SK-N-MC (cell line): ENCODE data around the gene PHACTR3.

ENCODE experiments used
- DNase-seq: peaks from one replicate; pipeline ENCODE4 v3.0.0-alpha.2; 2011; ENCODE audit warnings: low read depth, low spot score
- H3K27ac ChIP-seq: fragments of 200-600 bp; sonication (generic); 2 replicates; pipeline ENCODE4 v1.5.1; 2016; ENCODE audit warnings: mixed run types
- H3K36me3 ChIP-seq: fragments of 200-600 bp; sonication (generic); 2 replicates; pipeline ENCODE4 v1.6.1; 2017; ENCODE audit warnings: antibody characterized with exemption, low read length, mixed read lengths; ENCODE audit not compliant: insufficient read depth
- H3K4me3 ChIP-seq: fragments of 200-600 bp; sonication (generic); 2 replicates; pipeline ENCODE4 v1.5.1; 2016
- H3K9ac ChIP-seq: fragments of 200-600 bp; sonication (generic); 2 replicates; pipeline ENCODE4 v1.8.0; 2017; ENCODE audit warnings: mixed run types, mixed read lengths; ENCODE audit not compliant: insufficient read length
- H3K9me3 ChIP-seq: fragments of 200-600 bp; sonication (generic); 2 replicates; pipeline ENCODE4 v1.6.1; 2017; ENCODE audit warnings: low read depth, mild to moderate bottlenecking, antibody characterized with exemption, low read length, moderate library complexity, mixed read lengths
- EZH2 ChIP-seq: fragments of 200-600 bp; sonication (generic); IDR thresholded peaks from one replicate; pipeline ENCODE4 v1.6.1; 2017; ENCODE audit warnings: antibody characterized with exemption
- FOXP2 ChIP-seq: optimal IDR thresholded peaks from 2 replicates; pipeline ENCODE3; 2011; ENCODE audit warnings: mild to moderate bottlenecking, moderate library complexity; ENCODE audit not compliant: insufficient read depth; ENCODE audit errors: extremely low read length, control extremely low read depth
- POLR2AphosphoS5 ChIP-seq: IDR thresholded peaks from 2 replicates; pipeline ENCODE4 v1.6.1; 2012; ENCODE audit warnings: mild to moderate bottlenecking, low read depth, low read length, borderline replicate concordance

Gene PHACTR3

DNA sequence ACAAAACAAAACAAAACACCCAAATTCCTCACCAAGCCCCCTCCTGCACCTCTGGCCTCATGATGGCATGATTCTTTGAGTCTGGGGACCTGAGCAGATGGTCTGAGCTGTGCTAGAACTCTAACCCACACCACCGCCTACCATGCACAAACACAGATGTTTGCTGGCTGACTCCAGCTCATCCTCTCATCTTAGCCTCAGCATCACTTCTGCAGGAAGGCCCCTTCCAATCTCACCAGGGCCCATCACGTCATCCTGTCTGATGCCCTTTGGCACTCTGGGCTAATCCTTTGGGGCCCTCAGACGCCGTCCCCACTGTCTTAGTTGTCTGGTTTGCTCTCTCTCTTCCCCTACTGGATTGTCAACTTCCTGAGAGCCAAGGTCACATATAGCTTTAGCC, 85.8 kb downstream of the PHACTR3 start:
- Histone ChIP-seq H3K36me3 (no peaks in the 10 kb centered on the region), H3K9ac (no peak overlapping the region), H3K27ac (no peak overlapping the region), H3K4me3 (no peak overlapping the region), H3K9me3 (no peaks in the 10 kb centered on the region)
- DNase-seq = no peak
- TF ChIP-seq EZH2 (no peak), FOXP2 (no peak), POLR2AphosphoS5 (no peak)

DNA sequence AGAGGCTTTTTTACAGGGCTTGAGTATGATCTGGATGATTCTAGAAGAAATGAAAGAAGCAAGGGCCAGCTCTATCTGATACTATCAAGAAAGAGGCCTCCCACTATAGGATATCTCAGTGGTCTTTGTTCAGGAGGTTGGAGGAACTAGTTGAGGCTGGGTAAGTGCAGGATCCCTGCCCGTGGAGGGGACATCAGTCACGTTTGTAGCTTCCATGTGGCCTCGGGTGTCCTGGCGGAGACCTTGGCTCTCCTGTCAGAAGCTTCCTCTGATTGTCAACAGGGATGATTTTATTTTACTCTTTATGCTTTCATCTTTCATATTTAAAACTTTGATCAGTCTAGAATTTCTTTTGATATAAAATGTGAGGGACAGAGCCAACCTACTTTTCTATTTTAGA, 86.6 kb downstream of the PHACTR3 start:
- no peak for TF ChIP-seq POLR2AphosphoS5
- Histone ChIP-seq H3K27ac (no peak overlapping the region), H3K4me3 (no peak overlapping the region), H3K36me3 (no peaks in the 10 kb centered on the region), H3K9me3 (no peaks in the 10 kb centered on the region), H3K9ac (no peak overlapping the region)
- no peak for DNase-seq

DNA sequence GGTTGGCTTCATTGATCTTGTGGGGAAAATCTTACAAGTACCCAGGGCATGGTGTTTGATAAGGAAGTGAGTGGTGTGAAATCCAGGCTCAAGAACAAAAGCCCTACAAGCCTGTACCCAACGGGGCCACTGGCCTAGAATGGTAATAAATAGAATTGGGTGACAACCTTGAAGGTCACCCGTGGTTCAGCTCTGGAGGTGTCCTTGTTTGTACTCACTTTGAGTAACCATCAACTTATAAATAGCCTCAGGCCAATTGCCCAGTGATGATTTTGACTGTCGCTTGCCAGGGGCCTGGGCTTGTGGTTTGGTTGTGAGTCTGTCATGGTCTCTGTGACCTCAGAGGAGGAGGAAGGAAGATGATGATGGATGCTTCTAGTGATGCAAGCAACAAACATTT, 87.8 kb downstream of the PHACTR3 start:
- DNase-seq = no peak
- no peak for TF ChIP-seq FOXP2
- no peak for TF ChIP-seq POLR2AphosphoS5
- no peak for TF ChIP-seq EZH2
- Histone ChIP-seq H3K27ac (no peak overlapping the region), H3K9me3 (no peaks in the 10 kb centered on the region), H3K4me3 (no peak overlapping the region), H3K9ac (no peak overlapping the region), H3K36me3 (no peaks in the 10 kb centered on the region)

DNA sequence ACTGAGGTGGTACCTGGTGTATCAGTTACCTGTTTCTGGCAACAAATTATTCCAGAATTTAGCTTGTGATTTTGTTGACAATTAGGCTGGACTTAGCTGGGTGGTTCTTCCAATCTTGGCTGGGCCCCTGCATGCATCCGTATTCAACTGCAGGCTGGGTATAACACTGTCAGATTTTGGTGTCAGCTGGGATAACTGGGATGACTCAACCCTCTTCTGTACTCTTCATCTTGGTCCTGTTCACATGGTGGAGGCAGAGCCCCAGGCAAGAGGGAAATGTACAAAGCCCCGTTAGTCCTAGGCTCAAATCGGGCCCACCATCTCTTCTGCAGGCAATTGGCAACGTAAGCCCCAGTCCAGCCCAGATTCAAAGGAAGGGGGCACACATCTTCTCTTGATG, 89.2 kb downstream of the PHACTR3 start:
- Histone ChIP-seq H3K4me3 (no peak overlapping the region), H3K36me3 (no peaks in the 10 kb centered on the region), H3K27ac (no peak overlapping the region), H3K9me3 (no peaks in the 10 kb centered on the region), H3K9ac (no peak overlapping the region)
- no peak for TF ChIP-seq FOXP2
- no peak for TF ChIP-seq POLR2AphosphoS5
- no peak for TF ChIP-seq EZH2
- DNase-seq = no peak

DNA sequence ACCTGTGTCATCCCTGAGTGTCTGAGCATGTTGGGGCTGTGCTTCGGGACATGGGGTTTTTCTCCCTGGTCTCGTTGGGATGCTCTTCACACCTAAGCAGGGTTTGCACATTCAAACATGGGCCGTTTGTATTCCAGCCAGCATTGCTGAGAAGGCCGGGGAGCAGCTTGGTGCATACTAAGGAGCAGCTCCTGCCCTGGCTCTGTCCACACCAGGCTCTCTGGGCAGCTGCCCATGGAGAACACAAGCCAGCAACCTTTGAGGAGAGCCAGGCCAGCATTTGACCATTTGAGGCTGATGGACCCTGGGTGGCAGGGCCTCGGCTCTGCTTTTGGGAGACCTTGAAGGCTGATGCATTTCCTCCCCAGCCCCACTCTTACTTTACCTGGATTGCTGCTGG, 92.1 kb downstream of the PHACTR3 start:
- Histone ChIP-seq H3K9ac (no peak overlapping the region), H3K36me3 (no peaks in the 10 kb centered on the region), H3K4me3 (no peak overlapping the region), H3K27ac (no peak overlapping the region), H3K9me3 (no peaks in the 10 kb centered on the region)
- no peak for DNase-seq
- no peak for TF ChIP-seq FOXP2
- no peak for TF ChIP-seq EZH2
- TF ChIP-seq POLR2AphosphoS5 = no peak

DNA sequence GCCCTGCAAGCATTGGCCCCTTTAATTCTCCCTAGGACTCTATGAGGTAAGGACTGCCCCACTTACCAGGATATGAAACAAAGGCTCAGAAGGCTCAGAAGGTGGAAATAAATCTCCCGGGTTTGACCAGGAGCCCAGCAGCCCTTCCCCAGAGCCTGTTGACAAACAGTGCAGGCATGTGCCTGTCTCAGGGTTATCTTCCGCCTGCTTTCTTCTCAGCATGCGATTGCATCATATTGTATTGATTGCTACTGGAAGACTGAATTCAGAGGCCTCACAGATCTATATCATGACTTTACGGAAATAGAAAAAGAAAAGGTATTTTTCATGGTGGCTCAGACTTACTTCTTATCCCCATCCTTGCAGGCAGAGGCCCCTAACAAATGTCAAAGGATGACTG, 92.7 kb downstream of the PHACTR3 start:
- DNase-seq = no peak
- TF ChIP-seq FOXP2 = no peak
- TF ChIP-seq EZH2 = no peak
- no peak for TF ChIP-seq POLR2AphosphoS5

DNA sequence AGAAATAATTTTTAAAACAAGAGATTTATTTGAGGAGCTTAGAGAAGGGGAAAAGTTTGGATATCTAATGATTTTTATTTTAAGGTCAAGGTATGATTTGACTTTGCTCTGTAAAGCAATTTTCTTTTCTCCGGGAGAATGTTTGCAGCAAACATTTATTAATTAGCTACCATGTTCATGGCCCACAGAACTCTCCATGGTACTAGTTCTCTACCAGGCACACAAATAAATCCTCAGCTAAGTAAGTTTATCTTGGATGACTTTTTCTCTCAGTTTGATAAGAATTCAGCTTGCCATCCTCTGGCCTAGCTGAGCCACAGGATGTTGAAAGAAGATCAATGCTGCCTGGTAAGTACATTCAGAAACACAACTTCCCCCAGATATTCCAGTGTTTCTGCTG, 94.3 kb downstream of the PHACTR3 start:
- no peak for TF ChIP-seq EZH2
- TF ChIP-seq FOXP2 = no peak

More for the DNA sequence above, 92.7 kb downstream of the PHACTR3 start:
- Histone ChIP-seq H3K27ac (no peak overlapping the region), H3K9me3 (no peaks in the 10 kb centered on the region), H3K36me3 (no peaks in the 10 kb centered on the region), H3K9ac (no peak overlapping the region), H3K4me3 (no peak overlapping the region)

DNA sequence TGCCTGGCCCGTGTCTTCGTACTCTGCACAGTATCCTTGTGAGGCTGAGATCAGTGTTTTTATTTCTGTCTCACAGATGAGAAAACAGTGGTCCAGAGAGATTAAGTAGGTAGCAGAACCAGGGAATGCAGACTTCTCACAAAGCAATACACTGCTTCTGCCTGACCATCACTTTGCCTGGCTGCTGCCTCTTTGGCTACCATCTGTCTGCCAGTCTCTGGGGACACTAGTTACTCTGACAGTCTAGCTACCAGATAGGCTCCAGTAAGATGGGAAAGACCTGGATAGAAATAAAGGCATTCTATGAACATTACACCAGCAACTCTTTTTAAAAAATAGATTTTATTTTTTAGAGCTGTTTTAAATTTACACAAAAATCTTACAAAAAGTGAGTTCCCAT, 96.9 kb downstream of the PHACTR3 start:
- DNase-seq = no peak
- Histone ChIP-seq H3K9me3 (no peaks in the 10 kb centered on the region), H3K9ac (no peak overlapping the region)

More for the DNA sequence above, 94.3 kb downstream of the PHACTR3 start:
- no peaks in the 10 kb centered on the region for H3K36me3 ChIP-seq
- no peak overlapping the region for H3K27ac ChIP-seq
- no peak overlapping the region for H3K4me3 ChIP-seq
- DNase-seq = no peak
- H3K9me3 ChIP-seq = no peaks in the 10 kb centered on the region
- no peak overlapping the region for H3K9ac ChIP-seq

DNA sequence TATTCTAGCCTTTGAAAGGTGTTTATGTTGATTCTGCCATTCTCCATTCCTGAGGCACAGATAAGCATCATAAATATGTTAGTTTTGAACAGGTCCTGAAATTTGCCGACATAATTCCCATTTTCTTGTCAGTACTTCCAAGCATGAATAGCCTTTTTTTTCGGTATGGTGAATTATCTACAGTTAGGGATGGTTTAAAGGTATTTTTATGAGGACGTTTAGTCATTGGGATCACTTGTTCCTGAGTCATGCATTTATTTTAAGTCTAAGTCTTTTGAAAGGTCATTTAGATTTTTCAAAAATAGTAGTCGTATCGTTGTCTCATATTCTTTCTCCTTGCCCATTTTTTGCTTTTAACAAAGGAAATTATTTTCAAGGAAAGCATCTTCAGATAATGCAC, 98.7 kb downstream of the PHACTR3 start:
- H3K27ac ChIP-seq = no peak overlapping the region
- no peak overlapping the region for H3K9ac ChIP-seq
- no peaks in the 10 kb centered on the region for H3K9me3 ChIP-seq
- no peak for DNase-seq
- TF ChIP-seq FOXP2 (no peak), EZH2 (no peak), POLR2AphosphoS5 (no peak)
- no peak overlapping the region for H3K4me3 ChIP-seq
- no peaks in the 10 kb centered on the region for H3K36me3 ChIP-seq

More for the DNA sequence above, 96.9 kb downstream of the PHACTR3 start:
- no peak overlapping the region for H3K4me3 ChIP-seq
- TF ChIP-seq EZH2 (no peak), FOXP2 (no peak), POLR2AphosphoS5 (no peak)
- H3K36me3 ChIP-seq = no peaks in the 10 kb centered on the region
- H3K27ac ChIP-seq = no peak overlapping the region
